ENCODE results near the gene POP4.
"Not testable (repeated sequence)": the region's sequence is repeated elsewhere in the genome, so short reads cannot be mapped to it uniquely, and the experiment has no call there.

POP4 gene

DNA sequence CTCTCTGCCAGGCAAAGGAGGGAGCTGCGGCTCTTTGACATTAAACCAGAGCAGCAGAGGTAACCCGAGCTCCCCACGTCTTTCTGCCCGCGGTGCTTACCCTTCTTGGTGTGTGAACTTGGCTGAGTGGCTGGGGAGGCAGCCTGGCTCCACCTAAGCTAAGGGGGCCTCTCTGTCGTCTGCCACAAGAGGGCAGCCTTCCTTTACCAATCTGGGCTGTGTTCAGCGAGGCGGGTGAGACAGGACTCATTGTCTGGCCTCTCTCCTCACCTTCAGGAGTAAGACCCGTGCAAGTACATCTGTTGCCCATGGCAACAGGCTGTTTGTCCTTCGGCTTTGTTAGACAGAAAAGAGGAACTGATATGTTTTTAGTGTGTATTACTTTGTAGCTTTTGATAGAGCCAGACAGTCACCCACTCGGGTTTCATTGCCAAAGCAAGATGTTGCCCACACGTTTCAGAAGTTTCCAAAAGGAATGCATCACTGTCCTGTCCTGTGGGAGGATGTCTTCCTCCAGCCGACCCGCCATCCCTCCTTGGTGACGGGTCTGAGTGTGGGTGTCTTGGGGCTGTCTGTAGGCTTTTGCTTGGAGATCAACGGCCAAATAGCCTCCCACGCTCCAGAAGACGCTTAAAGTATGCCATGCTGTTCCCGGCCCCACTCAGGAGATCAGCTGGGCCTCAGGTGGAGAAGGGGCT lies 4.6 kb downstream of the POP4 start:
- peak; percentile 78 for DNase-seq (ENCODE audit: low spot score)

DNA sequence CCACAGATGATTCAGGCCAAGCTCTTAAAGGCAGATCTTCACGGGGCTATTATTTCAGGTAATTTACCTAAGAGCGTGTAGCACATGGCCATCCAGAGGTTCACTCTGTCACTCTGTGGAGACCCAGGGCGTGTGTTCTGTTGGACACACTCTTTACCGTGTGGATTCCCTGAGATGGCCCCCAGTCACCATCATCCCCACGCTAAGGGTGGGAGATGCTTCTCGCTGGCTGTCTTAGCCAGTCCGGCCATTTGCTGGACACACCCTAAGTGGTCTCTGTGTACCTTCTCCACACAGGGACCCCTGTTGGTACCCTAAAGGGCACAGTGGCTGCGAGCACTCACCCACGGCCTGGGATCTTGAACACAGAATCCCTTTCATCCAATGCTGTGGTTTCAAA lies 6.0 kb downstream of the POP4 start:
- no peak for DNase-seq (ENCODE audit: low spot score)

DNA sequence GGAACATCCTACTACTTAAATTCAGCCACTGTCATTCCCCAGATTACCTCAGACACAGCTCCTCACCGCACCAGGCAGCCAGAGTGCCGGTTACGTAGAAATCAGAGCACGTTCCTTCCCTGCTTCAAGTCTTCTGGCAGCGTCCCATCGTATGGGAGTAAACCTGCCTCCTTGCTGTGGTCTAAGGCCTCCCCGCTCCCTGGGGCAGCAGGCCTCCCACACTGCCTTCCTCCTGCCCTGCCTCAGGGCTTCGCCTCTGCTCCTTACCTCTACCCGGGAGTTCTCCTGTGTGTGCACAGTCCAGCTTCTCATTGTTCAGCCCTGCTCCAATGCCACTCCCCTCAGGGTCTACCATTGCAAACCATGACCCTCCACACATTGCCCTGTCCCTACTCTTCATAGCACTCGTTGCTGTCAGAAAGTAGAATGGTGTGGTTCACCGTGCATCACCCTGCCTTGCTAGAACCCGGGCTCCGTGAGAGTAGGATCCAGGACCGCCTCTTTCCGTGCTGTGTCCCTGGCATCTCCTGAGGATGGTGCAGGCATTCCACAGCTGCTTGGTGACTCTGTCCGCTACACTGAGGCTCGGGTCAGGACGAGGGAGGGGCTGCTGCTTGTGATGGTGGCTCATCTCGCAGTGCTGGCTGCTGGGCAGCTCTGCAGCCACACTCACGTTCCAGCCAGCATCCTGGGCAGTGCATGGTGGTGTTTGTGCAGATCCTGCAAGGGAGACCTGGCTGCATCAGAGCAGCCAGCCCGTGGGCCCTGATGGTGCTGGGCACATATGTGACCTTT lies 6.9 kb downstream of the POP4 start:
- DNase-seq (ENCODE audit: low spot score) = no peak

DNA sequence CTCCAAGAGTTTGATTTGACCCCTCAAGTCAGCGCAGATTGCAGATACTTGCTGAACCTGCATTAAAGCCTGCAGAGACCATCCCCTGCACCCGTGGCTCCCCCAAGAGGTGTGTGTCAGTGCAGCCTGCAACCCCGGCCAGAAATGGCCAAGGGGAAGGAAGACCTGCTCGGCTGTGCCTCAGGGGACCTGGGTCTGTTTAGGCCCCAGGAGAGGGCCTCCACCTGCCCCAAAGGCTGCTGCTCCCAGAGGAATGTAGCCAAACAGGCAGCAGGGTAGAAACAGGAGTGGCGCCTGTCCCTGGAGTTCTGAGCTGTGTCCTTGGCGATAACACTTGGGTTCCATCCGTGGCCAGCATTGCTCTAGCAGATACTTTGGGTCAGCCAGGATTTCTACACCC lies 8.0 kb downstream of the POP4 start:
- no peak for DNase-seq (ENCODE audit: low spot score)

DNA sequence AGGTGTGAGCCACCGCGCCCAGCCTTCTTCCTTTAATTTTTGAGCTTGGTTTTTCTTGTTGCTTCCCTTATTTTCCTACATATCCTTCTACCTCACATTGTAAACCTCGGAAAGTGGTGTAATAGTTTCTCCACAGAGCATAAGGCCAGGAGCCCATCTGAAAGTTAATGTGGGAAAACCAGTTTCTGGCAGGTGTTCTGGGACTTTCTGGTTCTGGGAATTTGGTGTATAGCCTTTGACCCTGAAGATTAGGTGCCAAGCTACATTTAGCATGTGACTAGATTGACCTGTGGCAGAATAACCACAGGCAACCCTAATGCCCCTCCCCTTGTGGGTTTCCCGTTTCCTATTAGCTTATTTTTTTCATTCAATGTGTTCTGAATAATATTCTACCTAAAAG lies 8.7 kb downstream of the POP4 start:
- DNase-seq (ENCODE audit: low spot score) = no peak

DNA sequence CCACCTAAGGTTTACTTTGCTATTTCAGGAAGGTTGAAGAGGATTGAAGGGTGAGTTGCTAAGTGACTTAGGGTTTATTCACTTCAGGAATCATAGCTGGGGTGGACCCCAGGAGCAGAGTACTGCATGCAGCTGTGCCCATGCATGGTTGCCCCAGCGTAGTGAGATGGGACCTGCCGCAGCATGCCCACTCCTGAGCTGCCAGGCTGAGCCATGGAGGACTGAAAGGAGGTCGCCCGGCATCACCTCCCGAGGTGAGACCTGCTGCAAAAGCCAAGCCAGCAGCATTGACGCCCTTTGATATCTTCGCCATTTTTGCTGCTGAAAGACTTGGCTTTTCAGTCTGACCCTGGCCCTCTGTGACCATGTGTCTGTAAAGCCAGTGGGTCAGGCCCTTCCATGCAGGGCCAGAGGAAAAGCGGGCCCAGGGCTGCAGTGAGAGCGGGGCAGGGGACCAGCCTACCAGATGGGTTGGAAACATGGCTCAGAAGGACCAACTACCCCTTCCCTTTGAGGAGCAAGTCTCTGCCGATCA lies 9.9 kb downstream of the POP4 start:
- DNase-seq (ENCODE audit: low spot score) = no peak

DNA sequence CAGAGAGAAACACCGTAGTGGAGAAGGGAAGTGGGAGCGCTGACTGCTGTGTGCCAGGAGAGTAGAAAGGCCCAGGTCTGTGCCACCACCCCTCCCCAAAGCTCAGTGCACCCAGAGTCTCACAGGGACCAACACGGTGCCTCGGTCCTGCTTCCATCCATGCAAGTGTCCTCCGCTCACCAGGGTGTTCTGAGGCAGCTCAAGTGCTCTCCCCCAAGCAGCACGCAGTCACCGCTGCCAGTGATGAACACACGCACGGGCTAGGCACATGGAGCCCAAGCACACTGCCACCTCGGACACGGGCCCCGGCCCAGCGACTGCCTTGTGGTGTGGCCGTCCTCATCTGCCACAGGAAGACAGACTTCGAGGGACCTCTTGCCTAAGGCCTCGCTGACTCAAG lies 10.5 kb downstream of the POP4 start:
- no peak for DNase-seq (ENCODE audit: low spot score)

DNA sequence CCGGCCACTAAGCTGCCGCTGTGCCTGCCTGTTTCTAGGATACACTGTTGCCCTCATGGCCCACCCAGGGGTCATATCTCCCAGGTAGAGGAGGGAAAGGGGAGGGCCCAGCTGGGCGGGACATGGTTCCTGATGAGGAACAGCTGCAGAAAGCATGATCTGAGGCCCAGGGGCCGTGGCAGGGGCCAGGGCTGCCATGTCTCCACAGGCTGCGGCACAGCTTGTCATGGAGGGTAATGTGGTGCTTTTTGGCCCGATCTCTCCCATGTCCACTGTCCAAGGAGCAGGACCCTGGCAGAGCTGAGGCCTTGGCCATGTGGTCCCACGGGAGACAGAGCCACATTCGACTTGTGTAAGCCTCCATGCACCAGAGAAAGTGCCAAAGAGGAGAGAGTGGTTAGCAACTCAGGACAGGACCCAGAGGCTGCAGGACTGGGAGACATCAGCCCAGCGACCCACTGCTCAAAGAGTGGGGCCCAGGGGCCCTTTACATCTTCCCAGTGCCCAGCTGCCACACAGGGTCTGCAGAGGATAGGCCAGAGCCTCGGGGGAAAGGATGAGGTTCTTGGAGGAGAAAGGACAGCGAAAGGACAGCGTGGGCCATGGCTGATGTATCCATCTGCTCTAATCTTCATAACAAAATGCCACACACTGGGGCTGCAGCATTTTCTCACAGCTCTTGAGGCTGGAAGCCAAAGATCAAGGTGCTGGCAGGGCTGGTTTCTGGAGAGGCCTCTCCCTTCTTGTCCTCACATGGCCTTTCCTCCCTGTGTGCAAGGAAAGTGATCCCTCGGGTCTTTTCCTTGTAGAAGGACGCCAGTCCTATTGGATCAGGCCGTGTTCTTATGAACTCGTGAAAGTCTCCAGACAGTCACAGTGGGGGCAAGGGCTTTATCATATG lies 11.5 kb downstream of the POP4 start:
- no peak for DNase-seq (ENCODE audit: low spot score)

DNA sequence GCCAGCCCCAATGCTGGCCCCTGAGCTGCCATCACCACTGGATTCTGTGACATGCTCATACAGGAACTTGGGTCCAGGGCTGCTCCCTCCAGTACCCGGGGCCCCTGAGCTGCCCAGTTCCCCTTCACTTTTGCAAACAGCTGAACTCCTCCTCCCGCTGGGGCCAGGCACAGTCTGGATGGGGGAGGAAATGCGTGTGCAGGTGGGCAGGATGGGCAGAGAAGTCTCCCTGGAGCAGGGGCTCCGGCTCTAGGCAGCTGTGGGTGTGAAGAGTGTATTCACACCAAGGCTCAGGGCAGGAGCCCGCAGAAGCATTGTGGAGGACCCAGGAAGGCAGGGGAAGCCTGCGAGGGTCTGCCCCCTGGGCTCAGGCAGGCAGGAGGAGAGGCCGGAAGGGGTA lies 12.4 kb downstream of the POP4 start:
- DNase-seq (ENCODE audit: low spot score) = no peak

DNA sequence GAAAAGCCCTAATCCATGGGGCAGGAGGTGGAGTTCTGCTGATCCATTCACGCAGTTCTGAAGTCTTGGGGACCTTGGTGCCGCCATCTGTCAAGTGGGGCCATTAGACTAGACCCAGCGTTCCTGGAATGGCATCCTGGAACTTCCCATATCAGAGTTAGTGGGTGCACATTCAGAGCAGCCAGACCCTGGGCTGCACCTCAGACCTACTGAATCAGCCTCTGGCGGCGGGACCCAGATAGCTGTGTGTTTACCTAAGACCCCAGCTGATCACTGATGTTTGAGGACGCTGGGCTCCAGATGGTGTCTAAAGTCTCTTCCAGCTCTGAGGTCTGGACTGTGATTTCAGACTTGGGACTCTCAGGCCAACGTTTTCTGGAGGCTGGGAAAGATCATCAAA lies 12.8 kb downstream of the POP4 start:
- no peak for DNase-seq (ENCODE audit: low spot score)

DNA sequence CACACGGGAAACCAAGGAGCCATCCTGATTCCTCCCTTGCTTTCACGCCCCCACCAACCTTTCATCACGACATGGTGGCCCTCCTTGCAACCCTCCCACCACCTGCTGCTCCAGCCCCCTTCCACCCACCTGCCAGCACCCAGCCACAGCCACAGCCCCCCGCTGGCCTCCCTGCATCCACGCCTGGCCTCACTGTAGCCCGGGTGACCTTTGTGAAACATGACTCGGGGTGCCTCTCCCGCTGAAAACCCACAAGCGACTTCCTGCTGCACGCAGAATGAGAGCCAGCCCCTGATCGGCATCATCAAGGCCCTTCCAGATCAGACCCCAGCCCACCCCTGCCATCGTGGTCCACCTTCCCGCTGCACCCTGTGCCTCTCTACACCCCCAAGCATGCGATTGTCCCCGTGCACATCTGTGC lies 14.9 kb downstream of the POP4 start:
- DNase-seq (ENCODE audit: low spot score) = no peak

DNA sequence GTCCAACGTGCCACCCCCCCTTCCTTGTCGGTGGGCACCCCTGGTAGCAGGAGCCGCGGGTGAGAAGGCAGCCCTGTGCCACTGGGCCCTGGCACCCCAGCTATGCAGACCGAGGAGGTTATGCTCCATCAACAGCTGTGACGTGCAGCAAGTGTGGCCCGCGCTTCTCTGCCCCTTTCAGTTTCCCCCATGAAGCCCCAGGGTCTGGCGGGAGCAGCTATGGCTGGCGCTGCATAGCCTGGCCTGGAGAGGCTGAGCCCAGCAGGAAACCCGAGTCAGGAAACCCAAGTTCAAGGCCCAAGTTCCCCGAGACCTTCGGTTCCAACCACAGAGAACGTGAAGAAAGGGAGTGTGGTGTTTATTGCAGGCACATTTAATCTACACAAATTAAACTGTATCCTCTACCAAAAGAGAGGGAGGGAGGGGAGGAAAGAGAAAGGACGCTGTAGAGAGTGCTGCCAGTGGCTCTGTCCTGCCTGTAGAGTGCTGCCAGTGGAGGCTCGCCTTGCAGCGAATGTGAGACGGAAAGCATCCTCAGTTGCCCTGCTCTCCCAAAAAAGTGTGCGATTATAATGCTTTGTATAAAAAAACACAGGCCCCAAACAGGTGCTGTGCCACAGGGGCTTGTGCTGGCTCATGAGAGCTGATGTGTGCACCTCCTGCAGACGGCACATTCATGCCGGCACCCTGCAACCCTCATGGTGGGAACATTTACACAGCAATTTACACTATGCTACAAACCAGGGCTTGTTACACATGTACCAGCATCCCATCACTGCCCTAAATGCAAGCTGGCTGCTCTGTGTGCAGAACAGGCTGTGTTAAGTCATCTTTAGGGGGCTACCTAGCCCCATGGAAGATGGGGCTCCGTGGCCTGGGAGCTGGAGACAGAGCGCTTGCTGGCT lies 16.3 kb downstream of the POP4 start:
- no peak for DNase-seq (ENCODE audit: low spot score)

DNA sequence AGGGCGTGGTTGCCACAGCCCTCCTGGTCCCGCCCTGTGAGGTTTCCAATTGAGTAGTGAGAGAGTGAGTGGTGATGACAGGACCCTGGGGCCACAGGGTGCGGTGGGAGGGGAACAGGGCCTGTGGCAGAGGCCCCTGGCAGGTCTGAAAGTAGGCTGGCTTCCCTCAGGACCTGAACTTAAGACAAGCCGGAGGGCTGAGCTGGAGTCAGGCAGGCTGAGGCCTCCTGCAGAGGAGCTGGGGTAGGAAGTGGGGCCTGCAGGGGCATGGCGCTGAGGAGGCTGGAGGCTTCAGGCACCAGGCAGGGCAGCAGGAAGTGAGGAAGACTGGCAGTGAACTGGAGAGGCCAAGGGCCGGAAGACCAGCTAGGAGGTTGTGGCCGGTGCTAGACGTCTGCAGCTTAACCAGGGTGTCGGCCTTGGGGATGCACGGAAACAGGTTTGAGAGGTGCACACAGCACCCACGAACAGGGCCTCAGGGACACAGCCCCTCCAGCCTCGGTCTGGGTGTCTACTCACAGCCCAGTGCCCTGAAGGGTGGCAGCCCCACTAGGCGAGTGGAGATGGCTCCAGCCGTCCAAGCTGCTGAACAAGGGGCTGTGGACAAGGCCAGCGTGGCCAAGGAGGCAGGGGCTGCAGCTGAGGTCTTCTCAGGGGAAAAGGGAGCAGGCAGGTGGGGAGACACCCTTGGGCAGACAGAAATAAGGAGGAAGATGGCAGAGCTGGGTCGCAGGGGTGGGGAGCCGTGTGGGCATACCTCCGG lies 17.8 kb downstream of the POP4 start:
- DNase-seq (ENCODE audit: low spot score) = no peak

DNA sequence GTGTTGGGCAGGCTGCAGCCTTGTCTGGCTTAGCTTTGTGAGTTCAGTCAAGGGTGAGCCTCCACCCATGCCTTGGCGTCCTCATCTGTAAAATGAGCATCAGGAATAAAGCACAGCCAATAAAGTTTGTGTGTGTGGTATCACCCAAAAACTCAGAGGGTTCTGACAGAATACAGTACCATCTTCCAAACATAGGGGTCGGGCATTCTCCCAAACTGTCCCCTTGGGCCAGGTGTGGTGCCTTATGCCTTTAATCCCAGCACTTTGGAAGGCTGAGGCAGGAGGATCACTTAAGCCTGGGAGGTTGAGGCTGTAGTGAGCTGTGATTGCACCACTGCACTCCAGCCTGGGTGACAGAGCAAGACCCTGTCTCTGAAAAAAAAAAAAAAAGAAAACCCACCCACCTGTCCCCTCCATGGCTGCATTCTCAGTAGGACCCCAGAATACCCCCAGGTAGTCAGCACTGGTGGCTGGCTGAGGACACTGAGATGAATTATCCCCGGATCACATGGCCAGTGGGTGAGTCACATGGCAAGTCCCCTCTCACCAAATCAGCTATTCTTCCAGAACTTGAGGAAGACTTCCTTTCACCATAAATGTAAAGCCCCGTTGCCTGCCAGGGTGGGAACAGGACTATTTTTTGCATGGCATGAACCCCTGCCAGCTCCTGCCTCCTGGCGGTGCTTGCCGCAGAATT lies 18.6 kb downstream of the POP4 start:
- no peak for DNase-seq (ENCODE audit: low spot score)

DNA sequence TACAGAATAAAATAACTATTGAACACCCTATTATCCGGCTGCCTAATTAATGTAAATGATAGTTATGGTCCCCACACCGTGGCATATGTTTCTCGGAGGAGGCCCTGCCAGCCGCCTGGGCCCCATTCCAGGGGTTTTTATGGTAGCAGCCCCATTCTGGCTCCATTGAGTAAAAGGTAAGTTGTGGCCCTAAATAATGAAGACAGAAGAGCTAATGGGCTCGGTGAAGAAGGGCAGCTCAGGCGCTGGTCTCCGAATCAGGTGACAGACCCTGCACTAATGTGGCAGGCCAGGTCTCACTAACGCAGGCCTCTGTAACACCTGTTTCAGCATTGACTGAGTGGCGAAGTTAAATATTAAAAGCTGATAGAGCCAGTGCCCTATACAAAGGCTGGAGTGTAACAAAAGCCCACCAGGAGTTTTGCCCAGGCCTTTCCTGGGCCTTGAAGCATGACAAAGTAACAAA lies 19.1 kb downstream of the POP4 start:
- DNase-seq (ENCODE audit: low spot score) = no peak

DNA sequence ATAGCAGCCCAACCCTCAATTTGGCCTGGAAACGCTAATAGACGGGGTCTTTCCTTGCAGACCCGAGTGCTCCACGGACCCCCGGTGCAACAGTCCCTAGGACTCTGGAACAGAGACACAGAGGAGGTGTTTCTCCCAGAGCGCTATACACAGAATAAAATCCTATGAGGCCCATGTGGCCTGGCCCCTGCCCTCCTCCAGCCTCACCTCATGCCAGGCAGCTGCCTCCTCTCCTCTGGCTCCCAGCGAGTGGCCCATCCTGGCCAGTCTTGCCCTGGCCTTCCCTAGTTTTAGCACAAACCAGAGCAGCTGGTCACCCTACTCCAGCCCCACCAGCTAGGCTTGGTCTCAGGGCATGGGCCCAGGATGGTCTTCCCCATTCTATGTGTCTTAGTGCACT lies 20.3 kb downstream of the POP4 start:
- DNase-seq (ENCODE audit: low spot score) = no peak

DNA sequence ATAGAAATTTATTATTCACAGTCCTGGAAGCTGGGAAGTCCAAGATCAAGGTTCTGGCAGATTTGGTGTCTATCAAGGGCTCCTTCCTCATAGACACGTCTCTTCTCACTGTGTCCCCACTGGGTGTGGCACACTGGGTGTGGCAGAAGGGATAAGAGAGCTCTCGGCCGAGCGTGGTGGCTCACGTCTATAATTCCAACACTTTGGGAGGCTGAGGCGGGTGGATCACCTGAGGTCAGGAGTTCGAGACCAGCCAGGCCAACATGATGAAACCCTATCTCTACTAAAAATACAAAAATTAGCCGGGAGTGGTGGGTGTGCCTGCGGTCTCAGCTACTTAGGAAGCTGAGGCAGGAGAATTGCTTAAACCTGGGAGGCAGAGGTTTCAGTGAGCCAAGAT lies 20.7 kb downstream of the POP4 start:
- not testable (repeated sequence) for DNase-seq (ENCODE audit: low spot score)

DNA sequence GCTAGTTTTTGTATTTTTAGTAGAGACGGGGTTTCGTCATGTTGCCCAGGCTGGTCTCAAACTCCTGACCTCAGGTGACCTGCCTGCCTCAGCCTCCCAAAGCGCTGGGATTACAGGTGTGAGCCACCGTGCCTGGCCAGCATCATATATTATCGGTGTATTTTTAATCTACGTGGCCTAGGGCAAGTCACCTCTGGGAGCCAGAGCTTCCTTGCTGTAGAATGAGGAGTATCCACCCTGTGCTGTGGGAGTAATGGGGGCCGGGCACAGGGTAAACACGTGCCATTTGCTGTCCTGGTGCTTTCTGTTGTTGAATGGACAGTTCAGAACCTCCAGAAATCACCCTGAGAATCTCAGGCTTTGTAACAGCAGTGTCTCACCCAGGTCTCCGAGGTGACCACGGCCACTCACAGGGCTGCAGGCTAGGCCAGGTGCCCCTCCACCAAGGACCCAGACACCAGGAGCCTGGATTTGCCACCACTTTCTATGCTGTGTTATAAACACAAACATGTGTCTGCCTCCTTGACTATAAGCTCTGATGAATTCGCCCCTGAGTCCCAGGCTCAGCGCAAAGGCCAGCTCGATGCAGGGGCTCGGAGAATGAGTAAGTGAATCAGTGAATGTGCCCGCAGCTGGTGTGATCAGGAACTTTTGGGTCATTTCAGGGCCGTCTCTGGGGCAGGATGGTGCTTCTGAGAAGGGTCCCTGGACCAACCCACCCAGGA lies 22.7 kb downstream of the POP4 start:
- no peak for DNase-seq (ENCODE audit: low spot score)

Measured in globus pallidus (tissue), 1 donor.